HepG2 (cell line): Measurements from ENCODE around the gene PNKP.

ENCODE experiments used
- EHMT2 ChIP-seq: fragments of 200-600 bp; sonication (generic); IDR thresholded peaks from 2 replicates; pipeline ENCODE4 v1.7.0; 2017; ENCODE audit warnings: antibody characterized with exemption, low read depth, low read length, borderline replicate concordance
- NCOA2 ChIP-seq: sonication (generic); formaldehyde crosslinking; IDR thresholded peaks from 2 replicates; pipeline ENCODE4 v1.8.0; 2022; ENCODE audit warnings: inconsistent platforms
- POLR2A ChIP-seq, 2 experiments: IDR thresholded peaks; 2 replicates each; pipeline ENCODE4 v1.6.1; 2011; ENCODE audit warnings: low read depth in 2 of 2, low read length in 2 of 2, mild to moderate bottlenecking in 1 of 2, moderate library complexity in 1 of 2; ENCODE audit not compliant: insufficient read depth in 1 of 2
- PPARG ChIP-seq: conservative IDR thresholded peaks from 2 replicates; pipeline ENCODE4 v1.6.1; 2016; ENCODE audit warnings: missing biosample characterization, missing genetic modification reagents
- ZFP36 ChIP-seq: fragments of 150-350 bp; IDR thresholded peaks from 2 replicates; pipeline ENCODE4 v1.6.1; 2018; ENCODE audit warnings: borderline replicate concordance, low read length, low read depth; ENCODE audit not compliant: partially characterized antibody
- ZNF589 ChIP-seq: sonication (generic); formaldehyde crosslinking; conservative IDR thresholded peaks from 2 replicates; pipeline ENCODE4 v1.8.0; 2022; ENCODE audit warnings: mild to moderate bottlenecking, moderate library complexity, missing genetic modification reagents
- TF ChIP-seq, protein P1 (sequence below): sonication (generic); formaldehyde crosslinking; IDR thresholded peaks from 2 replicates; pipeline ENCODE4 v1.8.1; 2022; ENCODE audit warnings: low read depth, mild to moderate bottlenecking, missing genetic modification reagents
- TF ChIP-seq, protein P2 (sequence below): sonication (generic); formaldehyde crosslinking; IDR thresholded peaks from 2 replicates; pipeline ENCODE4 v1.5.0; 2020; ENCODE audit warnings: missing genetic modification reagents

DNA sequence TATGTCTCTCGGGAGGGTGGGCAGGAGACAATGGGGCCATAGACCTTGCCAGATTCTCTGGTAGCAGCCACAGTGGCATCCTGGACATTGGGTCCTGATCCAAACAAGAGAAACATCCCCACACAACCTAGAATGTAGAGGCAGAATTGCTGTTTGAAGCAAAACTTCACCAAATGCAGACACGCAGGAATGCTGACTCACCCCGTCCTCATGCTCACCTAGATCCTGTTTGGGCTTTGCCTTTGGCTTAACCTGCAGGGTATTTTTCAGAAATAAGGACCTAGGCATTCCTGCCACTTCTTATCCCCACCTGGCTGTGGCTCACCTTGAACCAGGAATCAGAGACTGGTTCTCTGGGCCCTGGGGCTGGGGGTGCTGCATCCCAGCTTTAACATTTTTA is 17.4 kb upstream of the PNKP start:
- TF ChIP-seq, protein P1, sequence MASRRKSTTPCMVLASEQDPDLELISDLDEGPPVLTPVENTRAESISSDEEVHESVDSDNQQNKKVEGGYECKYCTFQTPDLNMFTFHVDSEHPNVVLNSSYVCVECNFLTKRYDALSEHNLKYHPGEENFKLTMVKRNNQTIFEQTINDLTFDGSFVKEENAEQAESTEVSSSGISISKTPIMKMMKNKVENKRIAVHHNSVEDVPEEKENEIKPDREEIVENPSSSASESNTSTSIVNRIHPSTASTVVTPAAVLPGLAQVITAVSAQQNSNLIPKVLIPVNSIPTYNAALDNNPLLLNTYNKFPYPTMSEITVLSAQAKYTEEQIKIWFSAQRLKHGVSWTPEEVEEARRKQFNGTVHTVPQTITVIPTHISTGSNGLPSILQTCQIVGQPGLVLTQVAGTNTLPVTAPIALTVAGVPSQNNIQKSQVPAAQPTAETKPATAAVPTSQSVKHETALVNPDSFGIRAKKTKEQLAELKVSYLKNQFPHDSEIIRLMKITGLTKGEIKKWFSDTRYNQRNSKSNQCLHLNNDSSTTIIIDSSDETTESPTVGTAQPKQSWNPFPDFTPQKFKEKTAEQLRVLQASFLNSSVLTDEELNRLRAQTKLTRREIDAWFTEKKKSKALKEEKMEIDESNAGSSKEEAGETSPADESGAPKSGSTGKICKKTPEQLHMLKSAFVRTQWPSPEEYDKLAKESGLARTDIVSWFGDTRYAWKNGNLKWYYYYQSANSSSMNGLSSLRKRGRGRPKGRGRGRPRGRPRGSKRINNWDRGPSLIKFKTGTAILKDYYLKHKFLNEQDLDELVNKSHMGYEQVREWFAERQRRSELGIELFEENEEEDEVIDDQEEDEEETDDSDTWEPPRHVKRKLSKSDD (CRISPR knock-in tag): no peak
- no peak for TF ChIP-seq POLR2A (IDR thresholded peaks at IDR 0.05; ENCODE audit: insufficient read depth in 1 of 2, low read depth in 2 of 2, low read length in 2 of 2)
- TF ChIP-seq, protein P2, sequence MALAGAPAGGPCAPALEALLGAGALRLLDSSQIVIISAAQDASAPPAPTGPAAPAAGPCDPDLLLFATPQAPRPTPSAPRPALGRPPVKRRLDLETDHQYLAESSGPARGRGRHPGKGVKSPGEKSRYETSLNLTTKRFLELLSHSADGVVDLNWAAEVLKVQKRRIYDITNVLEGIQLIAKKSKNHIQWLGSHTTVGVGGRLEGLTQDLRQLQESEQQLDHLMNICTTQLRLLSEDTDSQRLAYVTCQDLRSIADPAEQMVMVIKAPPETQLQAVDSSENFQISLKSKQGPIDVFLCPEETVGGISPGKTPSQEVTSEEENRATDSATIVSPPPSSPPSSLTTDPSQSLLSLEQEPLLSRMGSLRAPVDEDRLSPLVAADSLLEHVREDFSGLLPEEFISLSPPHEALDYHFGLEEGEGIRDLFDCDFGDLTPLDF (CRISPR knock-in tag): no peak
- no peak for TF ChIP-seq NCOA2 (CRISPR knock-in tag)
- TF ChIP-seq PPARG (CRISPR knock-in tag): no peak
- no peak for TF ChIP-seq ZFP36
- TF ChIP-seq ZNF589 (CRISPR knock-in tag): no peak
- TF ChIP-seq EHMT2: no peak
